ENCODE results near the gene INAFM1. TPM values are rescaled to one million over a fixed set of nuclear protein-coding genes. Genes with fewer than 3 reads are reported as not detected.

The INAFM1 gene
- total and polyA plus RNA-seq, 9 of the 15 experiments (the other 6 are each of a cell fraction or from before 2014, with no cell fraction given): 0.71 to 30.9 (median 3.1) TPM

GRCh38 chr19:47229676-47230053 lies 45.0 kb upstream of the INAFM1 start (continued):
- TF ChIP-seq ZFX (CRISPR knock-in tag; IDR thresholded peaks at IDR 0.05) (peak; percentile 18; the same call in 1 of the 2 replicates), KDM5B (IDR thresholded peaks at IDR 0.05; ENCODE audit: insufficient replicate concordance, low read depth, low read length) (peak; percentile 65), ZNF79 (CRISPR knock-in tag; IDR thresholded peaks at IDR 0.05; ENCODE audit: low read depth) (no peak), ZNF644 (tag; IDR thresholded peaks at IDR 0.05; ENCODE audit: low read depth) (no peak)
- TF ChIP-seq, protein P1, sequence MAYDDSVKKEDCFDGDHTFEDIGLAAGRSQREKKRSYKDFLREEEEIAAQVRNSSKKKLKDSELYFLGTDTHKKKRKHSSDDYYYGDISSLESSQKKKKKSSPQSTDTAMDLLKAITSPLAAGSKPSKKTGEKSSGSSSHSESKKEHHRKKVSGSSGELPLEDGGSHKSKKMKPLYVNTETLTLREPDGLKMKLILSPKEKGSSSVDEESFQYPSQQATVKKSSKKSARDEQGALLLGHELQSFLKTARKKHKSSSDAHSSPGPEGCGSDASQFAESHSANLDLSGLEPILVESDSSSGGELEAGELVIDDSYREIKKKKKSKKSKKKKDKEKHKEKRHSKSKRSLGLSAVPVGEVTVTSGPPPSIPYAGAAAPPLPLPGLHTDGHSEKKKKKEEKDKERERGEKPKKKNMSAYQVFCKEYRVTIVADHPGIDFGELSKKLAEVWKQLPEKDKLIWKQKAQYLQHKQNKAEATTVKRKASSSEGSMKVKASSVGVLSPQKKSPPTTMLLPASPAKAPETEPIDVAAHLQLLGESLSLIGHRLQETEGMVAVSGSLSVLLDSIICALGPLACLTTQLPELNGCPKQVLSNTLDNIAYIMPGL (CRISPR knock-in tag; IDR thresholded peaks at IDR 0.05): 0 out of 2 replicates have a peak, but pooled peaks have one; percentile 5
- TF ChIP-seq, protein P2, sequence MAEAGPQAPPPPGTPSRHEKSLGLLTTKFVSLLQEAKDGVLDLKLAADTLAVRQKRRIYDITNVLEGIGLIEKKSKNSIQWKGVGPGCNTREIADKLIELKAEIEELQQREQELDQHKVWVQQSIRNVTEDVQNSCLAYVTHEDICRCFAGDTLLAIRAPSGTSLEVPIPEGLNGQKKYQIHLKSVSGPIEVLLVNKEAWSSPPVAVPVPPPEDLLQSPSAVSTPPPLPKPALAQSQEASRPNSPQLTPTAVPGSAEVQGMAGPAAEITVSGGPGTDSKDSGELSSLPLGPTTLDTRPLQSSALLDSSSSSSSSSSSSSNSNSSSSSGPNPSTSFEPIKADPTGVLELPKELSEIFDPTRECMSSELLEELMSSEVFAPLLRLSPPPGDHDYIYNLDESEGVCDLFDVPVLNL (CRISPR knock-in tag; IDR thresholded peaks at IDR 0.05; ENCODE audit: low read depth): no peak
- TF ChIP-seq, protein P3, sequence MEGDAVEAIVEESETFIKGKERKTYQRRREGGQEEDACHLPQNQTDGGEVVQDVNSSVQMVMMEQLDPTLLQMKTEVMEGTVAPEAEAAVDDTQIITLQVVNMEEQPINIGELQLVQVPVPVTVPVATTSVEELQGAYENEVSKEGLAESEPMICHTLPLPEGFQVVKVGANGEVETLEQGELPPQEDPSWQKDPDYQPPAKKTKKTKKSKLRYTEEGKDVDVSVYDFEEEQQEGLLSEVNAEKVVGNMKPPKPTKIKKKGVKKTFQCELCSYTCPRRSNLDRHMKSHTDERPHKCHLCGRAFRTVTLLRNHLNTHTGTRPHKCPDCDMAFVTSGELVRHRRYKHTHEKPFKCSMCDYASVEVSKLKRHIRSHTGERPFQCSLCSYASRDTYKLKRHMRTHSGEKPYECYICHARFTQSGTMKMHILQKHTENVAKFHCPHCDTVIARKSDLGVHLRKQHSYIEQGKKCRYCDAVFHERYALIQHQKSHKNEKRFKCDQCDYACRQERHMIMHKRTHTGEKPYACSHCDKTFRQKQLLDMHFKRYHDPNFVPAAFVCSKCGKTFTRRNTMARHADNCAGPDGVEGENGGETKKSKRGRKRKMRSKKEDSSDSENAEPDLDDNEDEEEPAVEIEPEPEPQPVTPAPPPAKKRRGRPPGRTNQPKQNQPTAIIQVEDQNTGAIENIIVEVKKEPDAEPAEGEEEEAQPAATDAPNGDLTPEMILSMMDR (IDR thresholded peaks at IDR 0.05 in 2 of 3, conservative IDR thresholded peaks at IDR 0.05 in 1 of 3; ENCODE audit: insufficient read depth in 2 of 3, low read depth in 1 of 3, low read length in 3 of 3): no peak

Data from K562 (cell line).